ENCODE data around the gene KSR2. TPM values are rescaled to one million over a fixed set of nuclear protein-coding genes. Genes with fewer than 3 reads are reported as not detected.

Gene KSR2
- total RNA-seq, 2 donors from 2014 or later, result 0.07 to 0.08 TPM

DNA sequence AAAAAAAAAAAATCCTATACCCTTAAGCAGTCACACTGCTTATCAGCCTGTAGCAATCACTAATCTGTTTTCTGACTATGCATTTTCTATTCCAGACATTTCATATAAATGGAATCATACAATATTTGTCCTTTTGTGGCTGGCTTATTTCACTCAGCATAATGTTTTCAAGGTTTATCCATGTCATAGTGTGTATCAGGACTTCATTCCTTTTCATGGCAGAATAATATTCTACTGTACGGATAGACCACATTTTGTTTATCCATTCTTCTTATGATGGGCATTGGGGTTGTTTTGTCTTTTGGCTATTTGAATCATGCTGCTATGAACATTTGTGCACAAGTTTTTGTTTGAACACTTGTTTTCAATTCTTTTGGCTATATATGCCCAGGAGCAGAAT lies 8.6 kb upstream of the KSR2 start:
- no peak overlapping the region for H3K4me3 ChIP-seq

DNA sequence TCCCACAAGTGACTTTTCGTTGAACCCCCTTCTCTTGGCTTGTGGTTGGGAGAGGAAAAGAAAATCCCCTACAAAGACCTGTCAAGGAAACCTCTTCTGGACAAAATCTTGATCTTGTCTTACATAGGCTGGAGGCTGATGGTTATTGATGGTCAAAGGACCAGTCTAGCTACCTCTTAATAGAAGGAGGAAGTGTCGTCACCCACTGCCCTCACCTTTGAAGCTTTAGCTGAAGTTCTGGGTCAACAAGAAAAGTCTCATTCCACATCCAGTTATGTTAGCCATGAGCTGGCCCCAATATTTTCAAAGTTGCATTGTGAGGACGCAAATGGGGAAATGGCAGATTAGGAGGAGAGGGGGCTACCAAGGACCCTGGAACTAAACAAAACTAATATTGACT lies 6.2 kb upstream of the KSR2 start:
- Histone ChIP-seq H3K9me3 (peaks cover 0 to 14% of the 10 kb centered on the region in 2 donors), H3K36me3 (no peaks in the 10 kb centered on the region), H3K4me3 (no peak overlapping the region), H3K27me3 (no peaks in the 10 kb centered on the region), H3K4me1 (no peaks in the 10 kb centered on the region), H3K27ac (no peak overlapping the region)
- TF ChIP-seq, protein P1, sequence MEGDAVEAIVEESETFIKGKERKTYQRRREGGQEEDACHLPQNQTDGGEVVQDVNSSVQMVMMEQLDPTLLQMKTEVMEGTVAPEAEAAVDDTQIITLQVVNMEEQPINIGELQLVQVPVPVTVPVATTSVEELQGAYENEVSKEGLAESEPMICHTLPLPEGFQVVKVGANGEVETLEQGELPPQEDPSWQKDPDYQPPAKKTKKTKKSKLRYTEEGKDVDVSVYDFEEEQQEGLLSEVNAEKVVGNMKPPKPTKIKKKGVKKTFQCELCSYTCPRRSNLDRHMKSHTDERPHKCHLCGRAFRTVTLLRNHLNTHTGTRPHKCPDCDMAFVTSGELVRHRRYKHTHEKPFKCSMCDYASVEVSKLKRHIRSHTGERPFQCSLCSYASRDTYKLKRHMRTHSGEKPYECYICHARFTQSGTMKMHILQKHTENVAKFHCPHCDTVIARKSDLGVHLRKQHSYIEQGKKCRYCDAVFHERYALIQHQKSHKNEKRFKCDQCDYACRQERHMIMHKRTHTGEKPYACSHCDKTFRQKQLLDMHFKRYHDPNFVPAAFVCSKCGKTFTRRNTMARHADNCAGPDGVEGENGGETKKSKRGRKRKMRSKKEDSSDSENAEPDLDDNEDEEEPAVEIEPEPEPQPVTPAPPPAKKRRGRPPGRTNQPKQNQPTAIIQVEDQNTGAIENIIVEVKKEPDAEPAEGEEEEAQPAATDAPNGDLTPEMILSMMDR (IDR thresholded peaks at IDR 0.05), result no peak
- DNase-seq (ENCODE audit: low spot score), result no peak

More for the DNA sequence above, 8.6 kb upstream of the KSR2 start:
- TF ChIP-seq, protein P1 (IDR thresholded peaks at IDR 0.05), result no peak
- DNase-seq (ENCODE audit: low spot score), result no peak
- Histone ChIP-seq H3K9me3 (no peaks in the 10 kb centered on the region), H3K4me1 (no peaks in the 10 kb centered on the region), H3K36me3 (no peaks in the 10 kb centered on the region), H3K27ac (no peak overlapping the region), H3K27me3 (no peaks in the 10 kb centered on the region)

DNA sequence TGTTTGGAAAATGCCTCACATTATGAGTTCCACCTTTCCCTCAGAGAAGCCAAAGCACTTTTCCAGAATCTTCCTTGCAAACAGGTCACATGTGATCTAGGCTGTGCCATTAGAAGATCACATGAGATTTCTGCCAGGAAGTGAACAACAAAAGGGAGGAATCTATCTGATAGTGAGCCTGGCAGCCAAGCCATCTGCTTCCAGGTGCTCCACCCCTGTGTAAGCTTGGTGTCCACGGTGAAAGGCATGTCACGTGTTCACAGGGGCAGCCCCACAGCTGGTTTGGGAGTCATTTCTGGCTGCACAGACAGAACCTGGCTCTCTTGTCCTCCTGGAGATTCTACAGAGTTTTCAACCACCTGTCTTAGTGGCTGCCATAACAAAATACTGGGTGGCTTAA lies 3.5 kb upstream of the KSR2 start:
- DNase-seq (ENCODE audit: low spot score), result no peak
- Histone ChIP-seq H3K4me1 (peaks cover 0 to 5% of the 10 kb centered on the region in 2 donors), H3K4me3 (no peak overlapping the region), H3K9me3 (peaks cover 0 to 14% of the 10 kb centered on the region in 2 donors), H3K27me3 (no peaks in the 10 kb centered on the region), H3K27ac (no peak overlapping the region), H3K36me3 (no peaks in the 10 kb centered on the region)
- TF ChIP-seq, protein P1 (IDR thresholded peaks at IDR 0.05), result no peak

DNA sequence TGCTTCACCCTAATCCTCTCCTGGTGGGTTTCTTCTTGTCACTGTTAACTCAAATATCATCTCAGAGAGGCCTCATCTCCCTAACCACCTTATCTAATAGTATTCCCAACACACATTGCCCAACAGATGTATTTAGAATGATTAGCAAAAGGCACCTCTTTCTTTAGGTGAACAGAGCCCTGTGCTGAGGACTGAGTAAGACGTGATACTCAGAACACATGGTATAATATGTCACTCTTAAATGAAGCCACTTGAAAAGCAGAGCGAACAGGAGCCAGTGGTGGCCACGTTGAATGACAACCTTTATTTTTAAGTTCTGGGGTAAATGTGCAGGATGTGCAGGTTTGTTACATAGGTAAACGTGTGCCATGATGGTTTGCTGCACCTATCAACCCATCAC lies 1.5 kb upstream of the KSR2 start:
- DNase-seq (ENCODE audit: low spot score), result no peak
- H3K36me3 ChIP-seq, result no peaks in the 10 kb centered on the region
- TF ChIP-seq, protein P1 (IDR thresholded peaks at IDR 0.05), result no peak
- no peak overlapping the region for H3K27ac ChIP-seq
- peaks cover 0 to 5% of the 10 kb centered on the region in 2 donors for H3K4me1 ChIP-seq
- H3K27me3 ChIP-seq, result peaks cover 0 to 3% of the 10 kb centered on the region in 2 donors
- no peak overlapping the region for H3K4me3 ChIP-seq
- H3K9me3 ChIP-seq, result peaks cover 0 to 14% of the 10 kb centered on the region in 2 donors

DNA sequence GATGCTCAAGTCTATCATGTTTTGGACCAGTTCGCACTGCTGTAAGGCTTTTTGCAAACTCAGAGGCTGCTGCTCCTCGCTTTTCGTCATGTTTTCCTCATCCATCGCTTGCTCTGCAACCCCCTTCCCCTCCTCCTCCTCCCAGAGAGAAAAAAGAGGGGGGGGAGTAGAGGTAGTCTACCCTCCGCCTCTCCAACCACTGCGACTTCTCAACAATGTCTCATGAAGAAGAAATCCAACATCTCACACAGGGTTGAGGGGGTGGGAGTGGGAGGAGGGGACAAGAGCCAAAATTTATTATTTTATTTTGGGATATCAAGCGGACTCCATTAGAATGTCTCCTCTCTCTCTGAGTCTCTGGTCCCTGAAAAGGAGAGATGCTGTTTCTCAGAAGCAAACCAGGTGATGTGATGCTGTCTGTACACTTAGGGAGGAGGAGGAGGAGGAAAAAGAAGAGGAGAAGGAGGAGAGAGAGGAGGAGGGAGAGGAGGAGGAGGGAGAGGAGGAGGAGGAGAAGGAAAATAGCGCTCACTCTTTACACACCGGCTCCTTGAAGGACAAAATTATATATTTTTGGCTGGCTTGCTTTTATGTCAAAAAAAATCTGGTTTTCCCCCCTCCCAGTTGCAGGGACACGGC lies 520 bp downstream of the KSR2 start:
- H3K9me3 ChIP-seq, result peaks cover 0 to 14% of the 10 kb centered on the region in 2 donors
- peak overlapping the region in 1 of 2 donors; percentile 42 for H3K4me3 ChIP-seq
- TF ChIP-seq, protein P1 (IDR thresholded peaks at IDR 0.05), result no peak
- H3K27me3 ChIP-seq, result peaks cover 0 to 3% of the 10 kb centered on the region in 2 donors
- no peak for DNase-seq (ENCODE audit: low spot score)
- no peak overlapping the region for H3K27ac ChIP-seq
- no peaks in the 10 kb centered on the region for H3K36me3 ChIP-seq
- peaks cover 0 to 5% of the 10 kb centered on the region in 2 donors for H3K4me1 ChIP-seq

DNA sequence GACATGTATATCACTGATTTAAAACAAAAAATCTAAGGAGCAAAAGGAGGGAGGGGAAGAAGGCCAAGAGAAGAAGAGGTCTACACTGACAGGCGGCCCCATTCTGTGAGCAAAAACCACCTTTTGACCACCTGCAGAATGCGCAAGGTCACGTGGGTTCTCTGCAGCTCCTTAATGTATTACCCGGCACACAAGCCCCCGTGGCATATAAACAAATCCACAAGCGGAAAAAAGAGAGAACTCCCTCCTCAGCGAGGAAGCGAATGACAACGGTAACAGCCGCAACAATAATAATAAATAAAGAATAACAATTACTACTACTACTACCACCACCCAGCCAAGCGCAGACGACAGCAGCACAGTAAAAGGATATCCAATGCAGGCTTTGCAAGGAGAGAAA lies 1.3 kb downstream of the KSR2 start:
- H3K27me3 ChIP-seq, result peaks cover 0 to 3% of the 10 kb centered on the region in 2 donors
- H3K27ac ChIP-seq, result no peak overlapping the region
- no peaks in the 10 kb centered on the region for H3K36me3 ChIP-seq
- no peak for DNase-seq (ENCODE audit: low spot score)
- H3K9me3 ChIP-seq, result peaks cover 0 to 14% of the 10 kb centered on the region in 2 donors
- TF ChIP-seq, protein P1 (IDR thresholded peaks at IDR 0.05), result no peak
- H3K4me1 ChIP-seq, result peaks cover 0 to 5% of the 10 kb centered on the region in 2 donors
- no peak overlapping the region for H3K4me3 ChIP-seq

Measured in right atrium auricular region (tissue), 2 donors.